GM23248 (cell line): ENCODE data around the gene MAGEA2B. TPM values are rescaled to one million over a fixed set of nuclear protein-coding genes. Genes with fewer than 3 reads are reported as not detected.
"Not testable (repeated sequence)": the region's sequence is repeated elsewhere in the genome, so short reads cannot be mapped to it uniquely, and the experiment has no call there.

Experiments used
- DNase-seq: peaks from one replicate; pipeline ENCODE4 v3.0.0-alpha.2; 2015
- H2AFZ ChIP-seq: fragments of 200-600 bp; sonication (generic); 2 replicates; pipeline ENCODE4 v1.6.1; 2016; ENCODE audit warnings: antibody characterized with exemption
- H3F3A ChIP-seq: fragments of 200-600 bp; sonication (generic); 2 replicates; pipeline ENCODE4 v1.6.1; 2016; ENCODE audit warnings: mild to moderate bottlenecking, antibody characterized with exemption, mixed run types; ENCODE audit not compliant: insufficient read depth
- H3K27ac ChIP-seq: fragments of 200-600 bp; sonication (generic); 2 replicates; pipeline ENCODE4 v1.5.1; 2016; ENCODE audit warnings: mild to moderate bottlenecking
- H3K27me3 ChIP-seq: fragments of 200-600 bp; sonication (generic); replicated peaks from 2 replicates; pipeline ENCODE4 v1.6.1; 2016; ENCODE audit warnings: mild to moderate bottlenecking; ENCODE audit not compliant: insufficient read depth
- H3K36me3 ChIP-seq: fragments of 200-600 bp; sonication (generic); 2 replicates; pipeline ENCODE4 v1.6.1; 2016; ENCODE audit warnings: low read depth, mild to moderate bottlenecking
- H3K4me1 ChIP-seq: fragments of 200-600 bp; sonication (generic); 2 replicates; pipeline ENCODE4 v1.6.1; 2016; ENCODE audit warnings: mild to moderate bottlenecking; ENCODE audit not compliant: insufficient read depth
- H3K4me2 ChIP-seq: fragments of 200-600 bp; sonication (generic); one replicate; pipeline ENCODE4 v1.6.1; 2016; ENCODE audit warnings: mild to moderate bottlenecking; ENCODE audit not compliant: unreplicated experiment
- H3K4me3 ChIP-seq: fragments of 200-600 bp; sonication (generic); 2 replicates; pipeline ENCODE4 v1.5.1; 2016; ENCODE audit warnings: mild to moderate bottlenecking
- H3K79me2 ChIP-seq: fragments of 200-600 bp; sonication (generic); 2 replicates; pipeline ENCODE4 v1.6.1; 2016; ENCODE audit warnings: mild to moderate bottlenecking; ENCODE audit not compliant: insufficient read depth
- H3K9ac ChIP-seq: fragments of 200-600 bp; sonication (generic); 2 replicates; pipeline ENCODE4 v1.6.1; 2016; ENCODE audit warnings: mild to moderate bottlenecking
- H3K9me2 ChIP-seq: fragments of 200-600 bp; sonication (generic); 2 replicates; pipeline ENCODE4 v1.6.1; 2016; ENCODE audit warnings: mixed run types, mild to moderate bottlenecking, moderate library complexity; ENCODE audit not compliant: insufficient read depth
- H3K9me3 ChIP-seq: fragments of 200-600 bp; sonication (generic); one replicate; pipeline ENCODE4 v1.6.1; 2017; ENCODE audit warnings: low read depth
- H4K20me1 ChIP-seq: fragments of 200-600 bp; sonication (generic); 2 replicates; pipeline ENCODE4 v1.6.0; 2016; ENCODE audit not compliant: insufficient read depth
- EZH2 ChIP-seq: fragments of 200-600 bp; sonication (generic); IDR thresholded peaks from 2 replicates; pipeline ENCODE4 v1.6.1; 2018; ENCODE audit warnings: antibody characterized with exemption, mild to moderate bottlenecking; ENCODE audit not compliant: insufficient read depth, poor library complexity, severe bottlenecking
- EZH2phosphoT487 ChIP-seq: fragments of 200-600 bp; sonication (generic); IDR thresholded peaks from 2 replicates; pipeline ENCODE4 v1.6.1; 2018; ENCODE audit warnings: antibody characterized with exemption, moderate library complexity, mild to moderate bottlenecking, low read depth; ENCODE audit not compliant: insufficient read depth
- WGBS, 2 experiments: methylation state at CpG; one replicate each; pipeline ENCODE4 v1.1.6; 2015 to 2017; ENCODE audit warnings: low lambda C conversion rate in 2 of 2, low coverage in 1 of 2; ENCODE audit errors: missing lambda C conversion rate in 2 of 2; 5-methylcytosine and 5-hydroxymethylcytosine counted together
- in situ Hi-C: fragments of 300-500 bp; cut with MboI; formaldehyde crosslinking; loops from 2 replicates; pipeline ENCODE4 v1.15.0; 2020
- polyA plus RNA-seq: library from polyadenylated mRNA; unstranded; fragments of >200 nt; fragmentation: Nextera tagmentation; extraction: Ambion mirVana; gene quantifications from 2 replicates; pipeline ENCODE4 v1.2.1, GENCODE V29; 2016
- total RNA-seq: library from RNA; depleted of rRNA; stranded (reverse); fragments of >200 nt; shearing (Covaris generic); gene quantifications from 2 replicates; pipeline ENCODE4 v1.2.3, GENCODE V29; 2014; rRNA removed

MAGEA2B gene, protein sequence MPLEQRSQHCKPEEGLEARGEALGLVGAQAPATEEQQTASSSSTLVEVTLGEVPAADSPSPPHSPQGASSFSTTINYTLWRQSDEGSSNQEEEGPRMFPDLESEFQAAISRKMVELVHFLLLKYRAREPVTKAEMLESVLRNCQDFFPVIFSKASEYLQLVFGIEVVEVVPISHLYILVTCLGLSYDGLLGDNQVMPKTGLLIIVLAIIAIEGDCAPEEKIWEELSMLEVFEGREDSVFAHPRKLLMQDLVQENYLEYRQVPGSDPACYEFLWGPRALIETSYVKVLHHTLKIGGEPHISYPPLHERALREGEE
- total RNA-seq, result not detected in 2 replicates
- polyA plus RNA-seq, result not detected in 2 replicates

DNA sequence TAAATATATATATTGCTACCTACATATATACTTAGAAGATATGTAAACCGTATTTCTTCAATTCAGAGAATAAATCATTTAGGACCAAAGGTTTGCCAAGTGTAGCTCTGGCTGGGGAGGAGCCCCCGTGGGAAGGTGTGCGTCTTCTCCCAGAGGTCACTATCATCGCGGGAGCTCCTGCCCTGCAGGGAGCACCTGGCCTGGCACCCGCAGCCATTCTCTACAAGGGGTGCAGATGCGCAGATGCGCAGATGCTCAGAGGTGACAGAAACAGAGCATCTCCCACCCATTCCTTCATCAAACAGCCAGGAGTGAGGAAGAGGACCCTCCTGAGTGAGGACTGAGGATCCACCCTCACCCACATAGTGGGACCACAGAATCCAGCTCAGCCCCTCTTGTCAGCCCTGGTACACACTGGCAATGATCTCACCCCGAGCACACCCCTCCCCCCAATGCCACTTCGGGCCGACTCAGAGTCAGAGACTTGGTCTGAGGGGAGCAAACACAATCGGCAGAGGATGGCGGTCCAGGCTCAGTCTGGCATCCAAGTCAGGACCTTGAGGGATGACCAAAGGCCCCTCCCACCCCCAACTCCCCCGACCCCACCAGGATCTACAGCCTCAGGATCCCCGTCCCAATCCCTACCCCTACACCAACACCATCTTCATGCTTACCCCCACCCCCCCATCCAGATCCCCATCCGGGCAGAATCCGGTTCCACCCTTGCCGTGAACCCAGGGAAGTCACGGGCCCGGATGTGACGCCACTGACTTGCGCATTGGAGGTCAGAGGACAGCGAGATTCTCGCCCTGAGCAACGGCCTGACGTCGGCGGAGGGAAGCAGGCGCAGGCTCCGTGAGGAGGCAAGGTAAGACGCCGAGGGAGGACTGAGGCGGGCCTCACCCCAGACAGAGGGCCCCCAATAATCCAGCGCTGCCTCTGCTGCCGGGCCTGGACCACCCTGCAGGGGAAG, at the start of gene MAGEA2B:
Gene MAGEA2B, plus strand, starts transcription at position 814 of the 973 bp plus-strand sequence. CDS start 2,479 bp downstream, outside the sequence.
- H2AFZ ChIP-seq, H3K4me3 ChIP-seq, H3F3A ChIP-seq, H3K4me1 ChIP-seq, H3K36me3 ChIP-seq, H3K9ac ChIP-seq, H3K27me3 ChIP-seq, H3K27ac ChIP-seq, H3K9me3 ChIP-seq, in situ Hi-C loops, DNase-seq, H4K20me1 ChIP-seq, H3K9me2 ChIP-seq, H3K4me2 ChIP-seq, H3K79me2 ChIP-seq: not testable (repeated sequence)
- no CpG with 5 or more reads among the region's 35 CpGs for WGBS, 2 experiments

DNA sequence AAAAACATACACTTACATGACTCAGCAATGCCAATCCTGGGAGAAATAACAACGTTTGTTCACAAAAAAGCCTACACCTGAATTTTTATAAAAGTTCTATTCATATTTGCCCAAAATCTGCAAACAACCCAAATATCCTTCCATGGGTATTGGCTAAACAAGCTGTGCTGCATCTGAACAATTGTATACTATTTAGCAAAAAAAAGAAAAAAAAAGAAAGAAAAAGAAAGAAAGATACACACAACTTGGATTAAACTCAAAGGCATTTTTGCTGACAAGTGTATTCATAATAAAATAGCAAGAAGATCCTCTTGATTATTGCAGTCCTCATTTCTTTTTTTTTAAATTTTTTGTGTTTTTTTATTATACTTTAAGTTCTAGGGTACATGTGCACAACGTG, 40.3 kb upstream of the MAGEA2B start:
- Histone ChIP-seq H3F3A (no peaks in the 10 kb centered on the region), H3K4me3 (no peak overlapping the region), H3K9me3 (no peaks in the 10 kb centered on the region), H3K27me3 (no peaks in the 10 kb centered on the region), H3K4me1 (no peaks in the 10 kb centered on the region), H3K36me3 (no peaks in the 10 kb centered on the region), H3K4me2 (no peak overlapping the region), H3K27ac (no peak overlapping the region), H3K9me2 (no peaks in the 10 kb centered on the region), H2AFZ (no peak overlapping the region), H3K9ac (no peak overlapping the region), H3K79me2 (no peaks in the 10 kb centered on the region), H4K20me1 (no peaks in the 10 kb centered on the region)
- no peak for DNase-seq
- no peak for TF ChIP-seq EZH2phosphoT487
- no peak for TF ChIP-seq EZH2
- in situ Hi-C loops, result no loop called here
- WGBS, 2 experiments, result 19 to 26% methylated on average over 2 of the region's 2 CpGs

DNA sequence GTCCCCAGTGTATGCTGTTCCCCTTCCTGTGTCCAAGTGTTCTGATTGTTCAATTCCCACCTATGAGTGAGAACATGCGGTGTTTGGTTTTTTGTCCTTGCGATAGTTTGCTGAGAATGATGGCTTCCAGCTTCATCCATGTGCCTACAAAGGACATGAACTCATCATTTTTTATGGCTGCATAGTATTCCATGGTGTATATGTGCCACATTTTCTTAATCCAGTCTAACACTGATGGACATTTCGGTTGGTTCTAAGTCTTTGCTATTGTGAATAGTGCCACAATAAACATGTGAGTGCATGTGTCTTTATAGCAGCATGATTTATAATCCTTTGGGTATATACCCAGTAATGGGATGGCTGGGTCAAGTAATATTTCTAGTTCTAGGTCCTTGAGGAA, 39.8 kb upstream of the MAGEA2B start:
- 40 to 67% methylated on average over 3 of the region's 3 CpGs for WGBS, 2 experiments

DNA sequence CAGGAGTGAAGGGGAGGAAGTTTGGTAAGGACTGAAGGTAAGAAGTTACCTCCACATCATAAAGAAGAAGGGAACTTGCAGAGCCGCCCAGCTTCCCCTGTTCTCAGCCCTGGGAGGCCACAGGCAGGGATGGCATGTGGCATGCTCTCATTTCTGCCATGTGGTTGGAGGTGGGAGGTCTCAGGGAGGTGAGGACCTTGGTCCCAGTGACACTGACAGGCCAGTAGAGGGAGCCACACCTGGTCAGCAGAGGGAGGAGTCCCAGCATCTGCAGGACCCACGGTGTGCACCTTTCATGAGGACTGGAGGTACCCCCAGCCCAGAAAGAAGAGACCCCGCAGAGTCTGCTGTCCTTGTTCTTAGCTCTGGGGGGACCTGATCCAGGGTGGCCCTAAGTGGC, 33.4 kb upstream of the MAGEA2B start:
- DNase-seq, in situ Hi-C loops, H3K4me2 ChIP-seq, H3K4me3 ChIP-seq, H3K27me3 ChIP-seq, H3K27ac ChIP-seq, H2AFZ ChIP-seq, H3K9ac ChIP-seq, H3K79me2 ChIP-seq, H3K9me2 ChIP-seq, H3K4me1 ChIP-seq, H3F3A ChIP-seq, H4K20me1 ChIP-seq, H3K9me3 ChIP-seq, H3K36me3 ChIP-seq: not testable (repeated sequence)
- WGBS, 2 experiments, result no CpG with 5 or more reads among the region's 3 CpGs

More for the DNA sequence above, 39.8 kb upstream of the MAGEA2B start:
- H3K27ac ChIP-seq, H3K36me3 ChIP-seq, H2AFZ ChIP-seq, H3K9ac ChIP-seq, H4K20me1 ChIP-seq, in situ Hi-C loops, H3K4me3 ChIP-seq, H3K4me1 ChIP-seq, H3K9me3 ChIP-seq, H3K9me2 ChIP-seq, H3K4me2 ChIP-seq, H3K79me2 ChIP-seq, H3F3A ChIP-seq, DNase-seq, H3K27me3 ChIP-seq: not testable (repeated sequence)

DNA sequence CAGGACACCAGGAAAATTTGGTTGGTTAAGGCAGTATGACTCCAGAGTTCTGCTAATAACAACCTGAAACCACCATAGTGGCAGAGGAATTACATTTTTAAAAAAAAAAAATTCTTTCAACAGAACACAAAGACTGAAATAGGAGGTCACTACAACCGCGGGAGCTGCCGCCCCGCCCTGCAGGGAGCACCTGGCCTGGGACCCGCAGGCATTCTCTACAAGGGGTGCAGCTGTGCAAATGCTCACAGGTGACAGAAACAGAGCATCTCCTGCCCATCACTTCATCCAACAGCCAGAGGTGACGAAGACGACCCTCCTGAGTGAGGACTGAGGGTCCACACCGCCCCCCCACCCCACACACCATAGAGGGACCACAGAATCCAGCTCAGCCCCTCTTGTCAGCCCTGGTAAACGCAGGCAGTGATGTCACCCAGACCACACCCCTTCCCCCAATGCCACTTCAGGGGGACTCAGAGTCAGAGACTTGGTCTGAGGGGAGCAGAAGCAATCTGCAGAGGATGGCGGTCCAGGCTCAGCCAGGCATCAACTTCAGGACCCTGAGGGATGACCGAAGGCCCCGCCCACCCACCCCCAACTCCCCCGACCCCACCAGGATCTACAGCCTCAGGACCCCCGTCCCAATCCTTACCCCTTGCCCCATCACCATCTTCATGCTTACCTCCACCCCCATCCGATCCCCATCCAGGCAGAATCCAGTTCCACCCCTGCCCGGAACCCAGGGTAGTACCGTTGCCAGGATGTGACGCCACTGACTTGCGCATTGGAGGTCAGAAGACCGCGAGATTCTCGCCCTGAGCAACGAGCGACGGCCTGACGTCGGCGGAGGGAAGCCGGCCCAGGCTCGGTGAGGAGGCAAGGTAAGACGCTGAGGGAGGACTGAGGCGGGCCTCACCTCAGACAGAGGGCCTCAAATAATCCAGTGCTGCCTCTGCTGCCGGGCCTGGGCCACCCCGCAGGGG, 16.2 kb upstream of the MAGEA2B start, which contains the start of gene MAGEA3:
Gene MAGEA3, plus strand, starts transcription at position 843 of the 980 bp plus-strand sequence. CDS start 2,039 bp downstream, outside the sequence.
- H3K9me2 ChIP-seq, H3K27ac ChIP-seq, in situ Hi-C loops, DNase-seq, H3K27me3 ChIP-seq, H3K36me3 ChIP-seq, H2AFZ ChIP-seq, H3K9ac ChIP-seq, H3K4me3 ChIP-seq, H3K9me3 ChIP-seq, H3K4me2 ChIP-seq, H3K79me2 ChIP-seq, H3F3A ChIP-seq, H3K4me1 ChIP-seq, H4K20me1 ChIP-seq: not testable (repeated sequence)
- whole genome bisulfite sequencing, 2 experiments, result 0% methylated on average over 2 of the region's 34 CpGs; no CpG with 5 or more reads in 1 of the 2 experiments

DNA sequence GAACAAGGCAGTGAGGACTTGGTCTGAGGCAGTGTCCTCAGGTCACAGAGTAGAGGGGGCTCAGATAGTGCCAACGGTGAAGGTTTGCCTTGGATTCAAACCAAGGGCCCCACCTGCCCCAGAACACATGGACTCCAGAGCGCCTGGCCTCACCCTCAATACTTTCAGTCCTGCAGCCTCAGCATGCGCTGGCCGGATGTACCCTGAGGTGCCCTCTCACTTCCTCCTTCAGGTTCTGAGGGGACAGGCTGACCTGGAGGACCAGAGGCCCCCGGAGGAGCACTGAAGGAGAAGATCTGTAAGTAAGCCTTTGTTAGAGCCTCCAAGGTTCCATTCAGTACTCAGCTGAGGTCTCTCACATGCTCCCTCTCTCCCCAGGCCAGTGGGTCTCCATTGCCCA, 14.0 kb upstream of the MAGEA2B start:
- H3K9ac ChIP-seq, DNase-seq, H3K79me2 ChIP-seq, H3F3A ChIP-seq, H3K9me2 ChIP-seq, H3K36me3 ChIP-seq, in situ Hi-C loops, H4K20me1 ChIP-seq, H3K4me1 ChIP-seq, H3K27me3 ChIP-seq, H3K4me3 ChIP-seq, H3K27ac ChIP-seq, H2AFZ ChIP-seq, H3K4me2 ChIP-seq, H3K9me3 ChIP-seq: not testable (repeated sequence)
- WGBS, 2 experiments, result 33 to 47% methylated on average over 2 to 4 of the region's 5 CpGs
